Cardiac fibroblast (primary cell): Measurements from ENCODE around the gene GTF2H3.
"Not testable (repeated sequence)": the region's sequence is repeated elsewhere in the genome, so short reads cannot be mapped to it uniquely, and the experiment has no call there.

Experiments used
- DNase-seq, 2 donors: peaks; one replicate each; pipeline versions ENCODE4 v3.0.0 to v3.0.0-alpha.2; 2010; ENCODE audit warnings: low read depth in 2 of 2
- H3K4me3 ChIP-seq, 2 donors: replicated peaks in 1 of 2; 1 replicate in 1 of 2; 2 replicates in 1 of 2; pipeline ENCODE4 v1.5.1; 2011; ENCODE audit warnings: low read depth in 2 of 2, low read length in 2 of 2, mild to moderate bottlenecking in 2 of 2, moderate library complexity in 1 of 2
- TF ChIP-seq, protein P1 (sequence below): IDR thresholded peaks from one replicate; pipeline ENCODE4 v1.5.1; 2011; ENCODE audit warnings: low read depth, mild to moderate bottlenecking, low read length, inconsistent platforms

Gene GTF2H3

DNA sequence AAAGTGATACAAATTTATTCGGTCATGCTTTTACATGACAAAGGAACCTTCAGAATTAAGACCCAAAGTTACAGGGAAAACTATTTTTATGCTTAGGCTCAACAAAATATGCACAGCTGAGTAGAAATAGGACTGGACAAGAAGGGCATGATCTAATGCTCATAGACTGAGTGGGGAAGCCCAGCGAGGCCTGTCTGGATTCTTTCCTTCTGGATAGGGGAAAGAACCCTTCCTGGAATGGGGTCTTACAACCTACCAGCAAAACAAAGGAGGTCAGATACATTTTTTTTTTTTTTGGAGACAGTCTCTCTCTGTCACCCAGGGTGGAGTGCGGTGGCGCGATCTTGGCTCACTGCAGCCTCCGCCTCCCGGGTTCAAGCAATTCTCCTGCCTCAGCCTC lies 33.9 kb upstream of the GTF2H3 start:
- no peak for DNase-seq
- TF ChIP-seq, protein P1, sequence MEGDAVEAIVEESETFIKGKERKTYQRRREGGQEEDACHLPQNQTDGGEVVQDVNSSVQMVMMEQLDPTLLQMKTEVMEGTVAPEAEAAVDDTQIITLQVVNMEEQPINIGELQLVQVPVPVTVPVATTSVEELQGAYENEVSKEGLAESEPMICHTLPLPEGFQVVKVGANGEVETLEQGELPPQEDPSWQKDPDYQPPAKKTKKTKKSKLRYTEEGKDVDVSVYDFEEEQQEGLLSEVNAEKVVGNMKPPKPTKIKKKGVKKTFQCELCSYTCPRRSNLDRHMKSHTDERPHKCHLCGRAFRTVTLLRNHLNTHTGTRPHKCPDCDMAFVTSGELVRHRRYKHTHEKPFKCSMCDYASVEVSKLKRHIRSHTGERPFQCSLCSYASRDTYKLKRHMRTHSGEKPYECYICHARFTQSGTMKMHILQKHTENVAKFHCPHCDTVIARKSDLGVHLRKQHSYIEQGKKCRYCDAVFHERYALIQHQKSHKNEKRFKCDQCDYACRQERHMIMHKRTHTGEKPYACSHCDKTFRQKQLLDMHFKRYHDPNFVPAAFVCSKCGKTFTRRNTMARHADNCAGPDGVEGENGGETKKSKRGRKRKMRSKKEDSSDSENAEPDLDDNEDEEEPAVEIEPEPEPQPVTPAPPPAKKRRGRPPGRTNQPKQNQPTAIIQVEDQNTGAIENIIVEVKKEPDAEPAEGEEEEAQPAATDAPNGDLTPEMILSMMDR: no peak

DNA sequence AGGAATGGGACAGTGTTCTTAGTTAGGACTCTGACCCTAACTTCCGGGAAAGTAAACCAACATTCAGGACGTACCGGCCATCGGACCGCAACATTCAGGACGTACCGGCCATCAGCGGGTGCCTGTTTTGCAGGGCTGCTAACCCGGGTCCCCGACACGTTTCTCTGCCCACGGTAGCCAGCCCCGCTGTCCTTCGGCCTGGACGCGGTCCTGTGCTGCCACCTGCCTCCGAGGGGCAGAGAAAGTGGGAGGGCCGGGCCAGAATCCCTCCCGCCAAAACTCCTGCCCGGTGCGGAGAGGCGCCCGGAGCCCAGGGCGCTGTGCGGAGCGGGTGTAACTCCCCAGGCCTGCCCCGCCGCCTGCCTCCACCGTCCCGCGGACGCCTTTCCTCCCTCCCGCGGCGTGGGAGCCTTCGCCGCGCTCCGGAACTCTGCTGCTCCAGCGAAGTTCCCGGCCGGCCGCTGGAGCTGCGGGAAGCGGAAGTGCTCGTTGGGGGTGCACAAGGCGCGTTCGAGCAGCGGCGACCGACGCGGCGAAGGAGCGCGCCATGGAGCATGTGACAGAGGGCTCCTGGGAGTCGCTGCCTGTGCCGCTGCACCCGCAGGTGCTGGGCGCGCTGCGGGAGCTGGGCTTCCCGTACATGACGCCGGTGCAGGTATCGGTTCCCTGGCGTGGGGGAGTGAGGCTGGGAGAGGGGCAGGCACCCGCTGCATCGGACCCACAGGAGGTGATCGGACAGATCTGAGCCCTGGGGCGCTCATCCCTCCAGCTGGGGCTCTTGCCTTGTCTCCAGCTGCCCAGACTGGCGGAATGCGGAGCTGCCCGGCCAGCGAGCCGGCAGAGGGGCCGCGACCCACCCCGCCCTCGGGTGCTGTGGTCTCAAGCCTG lies 31.8 kb upstream of the GTF2H3 start, which contains the start of gene DDX55:
DDX55 (plus strand) TSS at position 498 of the 888 bp plus-strand sequence; CDS start at position 548, 50 bp downstream.
- DNase-seq: peak; percentile 86
- H3K4me3 ChIP-seq: peak within 1 kb of the TSS; percentile 98 to 99
- TF ChIP-seq, protein P1: peak; percentile 35

More for the DNA sequence above, 33.9 kb upstream of the GTF2H3 start:
- no peak overlapping the region for H3K4me3 ChIP-seq

DNA sequence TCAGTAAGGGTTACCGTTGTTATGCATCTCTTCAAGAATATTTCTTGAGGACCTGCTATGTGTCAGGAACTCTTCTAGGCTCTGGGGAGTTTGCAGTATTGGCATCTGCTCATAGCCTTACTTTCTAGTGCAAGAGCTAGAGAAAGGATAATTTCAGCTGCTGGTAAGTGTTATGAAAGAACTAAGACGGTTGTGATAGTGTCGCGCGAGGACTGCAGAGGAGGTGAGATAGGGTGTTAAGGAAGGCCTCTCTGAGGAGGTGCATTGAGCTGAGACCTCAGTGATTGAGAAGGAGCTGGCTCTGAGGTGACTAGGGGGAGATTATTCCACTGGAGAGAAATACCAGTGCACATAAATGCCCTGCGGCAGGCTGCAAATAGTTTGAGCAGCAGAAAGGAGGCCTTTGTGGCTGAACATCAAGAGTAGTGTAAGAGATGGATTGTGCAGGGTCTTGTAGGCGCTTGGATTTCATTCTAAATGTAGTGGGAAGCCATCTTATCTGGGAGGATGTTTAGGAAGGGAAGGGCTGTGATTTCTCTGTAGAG lies 30.9 kb upstream of the GTF2H3 start:
- peak overlapping the region; percentile 98 to 99 for H3K4me3 ChIP-seq
- peak; percentile 13 to 22 for DNase-seq
- TF ChIP-seq, protein P1: no peak

DNA sequence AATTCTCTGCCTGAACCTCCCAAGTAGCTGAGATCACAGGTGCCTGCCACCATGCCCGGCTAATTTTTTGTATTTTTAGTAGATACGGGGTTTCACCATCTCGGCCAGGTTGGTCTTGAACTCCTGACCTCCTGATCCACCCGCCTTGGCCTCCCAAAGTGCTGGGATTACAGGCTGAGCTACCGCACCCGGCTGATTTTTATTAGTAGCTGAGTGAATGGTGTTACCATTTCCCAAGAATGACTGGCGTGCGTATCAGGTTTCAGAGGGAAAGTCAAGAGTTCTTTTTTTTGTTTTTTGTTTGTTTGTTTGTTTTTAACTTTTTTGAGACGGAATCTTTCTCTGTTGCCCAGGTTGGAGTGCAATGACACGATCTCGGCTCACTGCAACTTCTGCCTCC lies 30.1 kb upstream of the GTF2H3 start:
- H3K4me3 ChIP-seq, DNase-seq: not testable (repeated sequence)

DNA sequence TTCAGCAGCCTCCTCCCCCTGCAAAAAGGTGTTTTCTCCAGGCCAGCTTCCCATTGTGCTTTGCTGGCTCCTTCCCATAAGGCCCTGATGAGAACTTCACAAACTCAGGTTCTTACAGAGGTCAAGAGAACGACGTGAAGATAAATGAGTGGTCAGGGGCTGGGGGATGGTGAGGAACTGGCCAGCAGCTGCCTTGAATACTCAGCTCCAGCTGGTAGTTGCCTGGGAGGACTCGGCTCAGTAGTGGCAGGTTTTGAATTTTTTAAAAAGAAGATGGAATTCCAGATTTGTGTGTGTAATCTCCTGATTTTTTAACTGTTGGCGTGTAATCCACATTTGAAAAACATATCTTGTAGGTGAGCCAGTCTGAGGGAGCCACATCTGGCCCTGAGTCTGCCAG lies 25.9 kb upstream of the GTF2H3 start:
- no peak for DNase-seq
- no peak overlapping the region for H3K4me3 ChIP-seq
- TF ChIP-seq, protein P1: no peak

DNA sequence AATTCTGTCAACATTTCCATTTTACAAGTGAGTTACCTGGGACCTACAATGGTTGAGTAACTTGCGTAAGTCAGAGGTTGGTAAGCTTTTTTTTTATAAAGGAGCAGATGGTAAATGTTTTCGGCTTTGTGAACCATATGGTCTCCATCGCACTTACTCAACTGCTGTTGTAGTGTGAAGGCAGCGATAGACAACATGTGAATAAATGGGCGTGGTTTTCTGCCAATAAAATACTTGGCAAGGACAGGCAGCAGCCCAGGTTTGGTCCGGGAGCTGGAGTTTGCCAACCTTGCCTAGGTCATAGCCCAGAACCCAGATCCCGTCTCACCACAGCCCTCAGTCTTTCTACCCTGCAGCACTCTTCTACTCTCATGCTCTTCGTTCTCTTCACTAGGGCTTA lies 25.4 kb upstream of the GTF2H3 start:
- TF ChIP-seq, protein P1: no peak
- no peak for DNase-seq
- no peak overlapping the region for H3K4me3 ChIP-seq

DNA sequence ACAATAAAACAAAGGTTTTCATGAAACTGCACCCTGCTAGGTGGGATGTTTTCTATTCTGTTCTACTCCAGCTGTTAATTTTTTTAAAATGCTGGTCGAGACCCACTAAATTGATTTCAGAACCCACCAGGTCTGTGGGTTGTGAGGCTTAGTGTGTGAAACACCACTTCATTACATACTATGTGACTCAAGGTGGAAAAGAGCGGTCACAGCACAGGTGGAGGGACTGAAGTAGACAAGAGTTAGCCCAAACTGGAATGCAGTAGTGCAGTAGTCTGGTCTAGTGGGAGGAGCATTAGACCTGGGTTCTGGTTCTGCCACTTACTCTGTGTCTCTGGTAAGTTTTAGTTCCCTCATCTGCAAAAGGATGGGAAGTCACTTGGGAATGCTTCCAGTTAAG lies 19.5 kb upstream of the GTF2H3 start:
- TF ChIP-seq, protein P1: no peak
- no peak for DNase-seq
- H3K4me3 ChIP-seq: no peak overlapping the region
